ENCODE results near the gene NGEF. TPM values are rescaled to one million over a fixed set of nuclear protein-coding genes. Genes with fewer than 3 reads are reported as not detected.

NGEF gene
- total RNA-seq, 2 experiments from 2014 or later = not detected

- no peaks in the 10 kb centered on the region for H3K27me3 Mint-ChIP-seq
- ChIA-PET POLR2A (no interaction called here), CTCF (interaction anchor here (1.0 kb wide), 1 partner anchor 12 kb away, joined by 4 read pairs; no protein-coding TSS in a partner anchor)
- TF ChIP-seq CTCF (IDR thresholded peaks at IDR 0.05) = no peak
- Histone ChIP-seq H3K27me3 (ENCODE audit: control insufficient read depth in 1 of 2, insufficient read depth in 2 of 2, low read length in 2 of 2) (no peaks in the 10 kb centered on the region), H3K4me3 (ENCODE audit: low read length) (no peak overlapping the region), H3K27ac (ENCODE audit: low read depth in 1 of 2, low read length in 2 of 2) (no peak overlapping the region), H3K4me1 (ENCODE audit: insufficient read depth, low read length) (no peaks in the 10 kb centered on the region), H3K36me3 (ENCODE audit: insufficient read depth, low read length) (no peaks in the 10 kb centered on the region), H3K9me3 (ENCODE audit: control insufficient read depth in 1 of 2, insufficient read depth in 1 of 2, low read length in 2 of 2) (no peaks in the 10 kb centered on the region)
- no peaks in the 10 kb centered on the region for H3K9me3 Mint-ChIP-seq
- no peaks in the 10 kb centered on the region for H3K4me1 Mint-ChIP-seq (ENCODE audit: low read depth)
- no peak for ATAC-seq (ENCODE audit: poor library complexity)
- H3K36me3 Mint-ChIP-seq (ENCODE audit: low read depth) = no peaks in the 10 kb centered on the region
- DNase-seq = no peak
- intact Hi-C loops (cut with DNase I, micrococcal nuclease) = loop anchor here in 1 of 2 experiments (10.0 kb wide), 1 partner anchor 175 kb away; no protein-coding TSS in a partner anchor
- no peak overlapping the region for H3K4me3 Mint-ChIP-seq
- H3K27ac Mint-ChIP-seq = no peak overlapping the region
These were observed 26.9 kb upstream of the NGEF start for GRCh38 chr2:233039846-233040530.

- TF ChIP-seq CTCF (IDR thresholded peaks at IDR 0.05) = no peak
- ChIA-PET CTCF (interaction anchor here (0.6 to 1.0 kb wide), 2 partner anchors 11 to 1499 kb away, joined by 4 read pairs; no protein-coding TSS in a partner anchor), POLR2A (interaction anchor here (0.6 kb wide), 1 partner anchor 207 kb away, joined by 3 read pairs; no protein-coding TSS in a partner anchor)
- intact Hi-C loops (cut with DNase I, micrococcal nuclease) = loop anchor here in 1 of 2 experiments (10.0 kb wide), 1 partner anchor 175 kb away; no protein-coding TSS in a partner anchor
- DNase-seq (no peak), ATAC-seq (ENCODE audit: poor library complexity) (no peak)
- Histone ChIP-seq H3K9me3 (ENCODE audit: control insufficient read depth in 1 of 2, insufficient read depth in 1 of 2, low read length in 2 of 2) (no peaks in the 10 kb centered on the region), H3K4me1 (ENCODE audit: insufficient read depth, low read length) (no peaks in the 10 kb centered on the region), H3K36me3 (ENCODE audit: insufficient read depth, low read length) (no peaks in the 10 kb centered on the region), H3K27me3 (ENCODE audit: control insufficient read depth in 1 of 2, insufficient read depth in 2 of 2, low read length in 2 of 2) (no peaks in the 10 kb centered on the region), H3K27ac (ENCODE audit: low read depth in 1 of 2, low read length in 2 of 2) (no peak overlapping the region), H3K4me3 (ENCODE audit: low read length) (no peak overlapping the region)
- H3K27me3 Mint-ChIP-seq = no peaks in the 10 kb centered on the region
- H3K4me1 Mint-ChIP-seq (ENCODE audit: low read depth) = no peaks in the 10 kb centered on the region
- no peak overlapping the region for H3K27ac Mint-ChIP-seq
- no peak overlapping the region for H3K4me3 Mint-ChIP-seq
- no peaks in the 10 kb centered on the region for H3K9me3 Mint-ChIP-seq
- H3K36me3 Mint-ChIP-seq (ENCODE audit: low read depth) = no peaks in the 10 kb centered on the region
These were observed 26.3 kb upstream of the NGEF start for GRCh38 chr2:233039212-233039845.

GRCh38 chr2:233037078-233037477 lies 24.0 kb upstream of the NGEF start:
- ChIA-PET POLR2A (no interaction called here), CTCF (no interaction called here)
- ATAC-seq (ENCODE audit: poor library complexity) = no peak
- H3K27me3 ChIP-seq (ENCODE audit: control insufficient read depth in 1 of 2, insufficient read depth in 2 of 2, low read length in 2 of 2) = no peaks in the 10 kb centered on the region
- H3K27ac Mint-ChIP-seq = no peak overlapping the region
- H3K27me3 Mint-ChIP-seq = no peaks in the 10 kb centered on the region
- intact Hi-C loops (cut with DNase I, micrococcal nuclease) = loop anchor here in 1 of 2 experiments (10.0 kb wide), 1 partner anchor 172 kb away; no protein-coding TSS in a partner anchor
- H3K4me3 Mint-ChIP-seq = no peak overlapping the region
- no peak overlapping the region for H3K4me3 ChIP-seq (ENCODE audit: low read length)
- no peak overlapping the region for H3K27ac ChIP-seq (ENCODE audit: low read depth in 1 of 2, low read length in 2 of 2)
- no peaks in the 10 kb centered on the region for H3K9me3 ChIP-seq (ENCODE audit: control insufficient read depth in 1 of 2, insufficient read depth in 1 of 2, low read length in 2 of 2)
- H3K36me3 ChIP-seq (ENCODE audit: insufficient read depth, low read length) = no peaks in the 10 kb centered on the region
- H3K4me1 Mint-ChIP-seq (ENCODE audit: low read depth) = no peaks in the 10 kb centered on the region
- TF ChIP-seq CTCF (IDR thresholded peaks at IDR 0.05) = no peak
- DNase-seq = no peak
- H3K9me3 Mint-ChIP-seq = no peaks in the 10 kb centered on the region
- no peaks in the 10 kb centered on the region for H3K4me1 ChIP-seq (ENCODE audit: insufficient read depth, low read length)
- no peaks in the 10 kb centered on the region for H3K36me3 Mint-ChIP-seq (ENCODE audit: low read depth)

Data from CD4-positive, alpha-beta T cell (primary cell).